Skeletal muscle satellite cell (primary cell): ENCODE measurements around the gene ZNF764.
"Not testable (repeated sequence)": the region's sequence is repeated elsewhere in the genome, so short reads cannot be mapped to it uniquely, and the experiment has no call there.

ENCODE experiments used
- H3K27me3 ChIP-seq: 2 replicates; pipeline ENCODE4 v1.7.0; 2013; ENCODE audit warnings: low read length; ENCODE audit not compliant: control insufficient read depth, insufficient read depth
- H3K36me3 ChIP-seq: 2 replicates; pipeline ENCODE4 v1.7.0; 2013; ENCODE audit warnings: mild to moderate bottlenecking, control low read depth, low read length; ENCODE audit not compliant: insufficient read depth
- H3K4me1 ChIP-seq: 2 replicates; pipeline ENCODE4 v1.7.0; 2013; ENCODE audit warnings: low read length; ENCODE audit not compliant: control insufficient read depth, insufficient read depth
- H3K4me2 ChIP-seq: 2 replicates; pipeline ENCODE4 v1.7.0; 2013; ENCODE audit warnings: mild to moderate bottlenecking, low read length
- H3K4me3 ChIP-seq: 2 replicates; pipeline ENCODE4 v1.7.0; 2013; ENCODE audit warnings: low read length
- H3K9ac ChIP-seq: 2 replicates; pipeline ENCODE4 v1.7.0; 2013; ENCODE audit warnings: mild to moderate bottlenecking, low read depth, low read length, moderate library complexity
- H3K9me3 ChIP-seq: replicated peaks from 2 replicates; pipeline ENCODE4 v1.7.0; 2013; ENCODE audit warnings: mild to moderate bottlenecking, control low read depth, low read length

The ZNF764 gene

GRCh38 chr16:30540916-30541464 is 17.2 kb downstream of the ZNF764 start:
- H3K4me3 ChIP-seq, H3K36me3 ChIP-seq, H3K9me3 ChIP-seq, H3K9ac ChIP-seq, H3K4me1 ChIP-seq, H3K4me2 ChIP-seq, H3K27me3 ChIP-seq: not testable (repeated sequence)

GRCh38 chr16:30539986-30540526 is 18.1 kb downstream of the ZNF764 start:
- not testable (repeated sequence) for H3K27me3 ChIP-seq, H3K9me3 ChIP-seq, H3K36me3 ChIP-seq, H3K4me3 ChIP-seq, H3K4me1 ChIP-seq, H3K4me2 ChIP-seq, H3K9ac ChIP-seq

GRCh38 chr16:30539000-30539964 is 18.9 kb downstream of the ZNF764 start:
- no peaks in the 10 kb centered on the region for H3K36me3 ChIP-seq
- H3K27me3 ChIP-seq, result peaks cover under 1% of the 10 kb centered on the region
- no peak overlapping the region for H3K4me3 ChIP-seq
- H3K9ac ChIP-seq, result no peak overlapping the region
- H3K4me2 ChIP-seq, result no peak overlapping the region
- peaks cover 14% of the 10 kb centered on the region for H3K4me1 ChIP-seq
- H3K9me3 ChIP-seq, result no peaks in the 10 kb centered on the region

GRCh38 chr16:30536391-30537024 is 21.7 kb downstream of the ZNF764 start:
- not testable (repeated sequence) for H3K36me3 ChIP-seq, H3K9me3 ChIP-seq, H3K27me3 ChIP-seq, H3K4me3 ChIP-seq, H3K9ac ChIP-seq
- Histone ChIP-seq H3K4me2 (peak overlapping the region; percentile 88), H3K4me1 (peaks cover 21% of the 10 kb centered on the region)

GRCh38 chr16:30535777-30536190 is 22.4 kb downstream of the ZNF764 start:
- Histone ChIP-seq H3K9me3 (no peaks in the 10 kb centered on the region), H3K36me3 (peaks cover 7% of the 10 kb centered on the region), H3K4me1 (peaks cover 21% of the 10 kb centered on the region), H3K27me3 (no peaks in the 10 kb centered on the region), H3K4me2 (peak overlapping the region; percentile 88), H3K4me3 (peak overlapping the region; percentile 75), H3K9ac (peak overlapping the region; percentile 97)

- Histone ChIP-seq H3K4me3 (peak overlapping the region; percentile 75), H3K4me1 (peaks cover 21% of the 10 kb centered on the region), H3K9me3 (no peaks in the 10 kb centered on the region), H3K9ac (peak overlapping the region; percentile 97), H3K27me3 (no peaks in the 10 kb centered on the region), H3K4me2 (peak overlapping the region; percentile 88), H3K36me3 (peaks cover 10% of the 10 kb centered on the region)
Measured at GRCh38 chr16:30535106-30535776, 22.9 kb downstream of the ZNF764 start.

- Histone ChIP-seq H3K27me3 (no peaks in the 10 kb centered on the region), H3K4me1 (peaks cover 21% of the 10 kb centered on the region), H3K36me3 (peaks cover 10% of the 10 kb centered on the region), H3K9ac (peak within 1 kb of the TSS; percentile 97), H3K4me2 (peak within 1 kb of the TSS; percentile 88), H3K4me3 (peak within 1 kb of the TSS; percentile 75), H3K9me3 (no peaks in the 10 kb centered on the region)
Measured at GRCh38 chr16:30534368-30535105, 23.6 kb downstream of the ZNF764 start, which contains the start of gene ZNF747. Gene ZNF747 (minus strand): TSS chr16:30534858. CDS start chr16:30534679, 179 bp downstream.

GRCh38 chr16:30533748-30534367 is 24.3 kb downstream of the ZNF764 start:
- no peaks in the 10 kb centered on the region for H3K27me3 ChIP-seq
- peaks cover 21% of the 10 kb centered on the region for H3K4me1 ChIP-seq

GRCh38 chr16:30533146-30533522 is 25.0 kb downstream of the ZNF764 start:
- Histone ChIP-seq H3K4me3 (no peak overlapping the region), H3K36me3 (peaks cover 10% of the 10 kb centered on the region), H3K9me3 (no peaks in the 10 kb centered on the region), H3K27me3 (no peaks in the 10 kb centered on the region), H3K9ac (no peak overlapping the region), H3K4me1 (peaks cover 21% of the 10 kb centered on the region), H3K4me2 (peak overlapping the region; percentile 88)

More at GRCh38 chr16:30533748-30534367, 24.3 kb downstream of the ZNF764 start:
- Histone ChIP-seq H3K4me2 (peak overlapping the region; percentile 88), H3K9ac (peak overlapping the region; percentile 97), H3K4me3 (peak overlapping the region; percentile 75), H3K9me3 (no peaks in the 10 kb centered on the region), H3K36me3 (peaks cover 10% of the 10 kb centered on the region)
